Stimulated activated CD4-positive, alpha-beta T cell treated with anti-CD3 and anti-CD28 coated beads, Interleukin-1b, Interleukin-23, amount 100 ng/mL, for 48 hours (primary cell): ENCODE measurements around the gene NAA60.
A peak's percentile ranks its signal among the peaks of the same experiment; 100 is the strongest.

ENCODE experiments used
- DNase-seq: peaks from one replicate; pipeline ENCODE4 v3.0.0-alpha.2; 2020

NAA60 gene

GRCh38 chr16:3513892-3514583, 70.6 kb downstream of the NAA60 start:
- DNase-seq = no peak

- no peak for DNase-seq
These were observed 71.1 kb downstream of the NAA60 start for GRCh38 chr16:3514621-3515020.

- no peak for DNase-seq
These were observed 72.4 kb downstream of the NAA60 start for GRCh38 chr16:3515897-3516296.

- no peak for DNase-seq
These were observed 75.0 kb downstream of the NAA60 start for GRCh38 chr16:3518292-3518985.

GRCh38 chr16:3518986-3519348, 75.5 kb downstream of the NAA60 start:
- DNase-seq = no peak

- no peak for DNase-seq
These were observed 76.1 kb downstream of the NAA60 start for GRCh38 chr16:3519581-3519980.

GRCh38 chr16:3520413-3520812, 76.9 kb downstream of the NAA60 start:
- DNase-seq = no peak

- no peak for DNase-seq
These were observed 77.4 kb downstream of the NAA60 start for GRCh38 chr16:3520841-3521240.

GRCh38 chr16:3523281-3523680, 79.8 kb downstream of the NAA60 start:
- no peak for DNase-seq

GRCh38 chr16:3525951-3526350, 82.5 kb downstream of the NAA60 start:
- DNase-seq = no peak

- DNase-seq = peak; percentile 39
These were observed 83.8 kb downstream of the NAA60 start for GRCh38 chr16:3527216-3527829.

- DNase-seq = no peak
These were observed 84.9 kb downstream of the NAA60 start for GRCh38 chr16:3528406-3528805.

- DNase-seq = no peak
These were observed 85.7 kb downstream of the NAA60 start for GRCh38 chr16:3529175-3529574.

- no peak for DNase-seq
These were observed 87.0 kb downstream of the NAA60 start for GRCh38 chr16:3530371-3530914.

GRCh38 chr16:3532741-3533140, 89.3 kb downstream of the NAA60 start:
- DNase-seq = no peak

- no peak for DNase-seq
These were observed 90.6 kb downstream of the NAA60 start for GRCh38 chr16:3534126-3534525.

GRCh38 chr16:3536271-3536731, 92.8 kb downstream of the NAA60 start:
- DNase-seq = no peak
